ENCODE measurements around the gene OR6K2.

Gene OR6K2

GRCh38 chr1:158685085-158685484 is 15.4 kb downstream of the OR6K2 start:
- DNase-seq (ENCODE audit: low read depth), result no peak

- DNase-seq (ENCODE audit: low read depth), result no peak
Measured at GRCh38 chr1:158681606-158682005, 18.8 kb downstream of the OR6K2 start.

GRCh38 chr1:158679289-158679688 is 21.2 kb downstream of the OR6K2 start:
- DNase-seq (ENCODE audit: low read depth), result no peak

- DNase-seq (ENCODE audit: low read depth), result no peak
Measured at GRCh38 chr1:158675563-158676323, 24.7 kb downstream of the OR6K2 start.

- DNase-seq (ENCODE audit: low read depth), result no peak
Measured at GRCh38 chr1:158674302-158674701, 26.1 kb downstream of the OR6K2 start.

- no peak for DNase-seq (ENCODE audit: low read depth)
Measured at GRCh38 chr1:158666037-158666436, 34.4 kb downstream of the OR6K2 start.

- no peak for DNase-seq (ENCODE audit: low read depth)
Measured at GRCh38 chr1:158654571-158654970, 45.9 kb downstream of the OR6K2 start.

- DNase-seq (ENCODE audit: low read depth), result no peak
Measured at GRCh38 chr1:158654086-158654485, 46.4 kb downstream of the OR6K2 start.

GRCh38 chr1:158652721-158653334 is 47.6 kb downstream of the OR6K2 start:
- DNase-seq (ENCODE audit: low read depth), result no peak

All from GM04503 (cell line).